Inferior parietal cortex (tissue), 1 donor: ENCODE measurements around the gene PRR13.

Experiments used
- DNase-seq: peaks from one replicate; pipeline ENCODE4 v3.0.0-alpha.2; 2016; ENCODE audit errors: extremely low spot score

The PRR13 gene

DNA sequence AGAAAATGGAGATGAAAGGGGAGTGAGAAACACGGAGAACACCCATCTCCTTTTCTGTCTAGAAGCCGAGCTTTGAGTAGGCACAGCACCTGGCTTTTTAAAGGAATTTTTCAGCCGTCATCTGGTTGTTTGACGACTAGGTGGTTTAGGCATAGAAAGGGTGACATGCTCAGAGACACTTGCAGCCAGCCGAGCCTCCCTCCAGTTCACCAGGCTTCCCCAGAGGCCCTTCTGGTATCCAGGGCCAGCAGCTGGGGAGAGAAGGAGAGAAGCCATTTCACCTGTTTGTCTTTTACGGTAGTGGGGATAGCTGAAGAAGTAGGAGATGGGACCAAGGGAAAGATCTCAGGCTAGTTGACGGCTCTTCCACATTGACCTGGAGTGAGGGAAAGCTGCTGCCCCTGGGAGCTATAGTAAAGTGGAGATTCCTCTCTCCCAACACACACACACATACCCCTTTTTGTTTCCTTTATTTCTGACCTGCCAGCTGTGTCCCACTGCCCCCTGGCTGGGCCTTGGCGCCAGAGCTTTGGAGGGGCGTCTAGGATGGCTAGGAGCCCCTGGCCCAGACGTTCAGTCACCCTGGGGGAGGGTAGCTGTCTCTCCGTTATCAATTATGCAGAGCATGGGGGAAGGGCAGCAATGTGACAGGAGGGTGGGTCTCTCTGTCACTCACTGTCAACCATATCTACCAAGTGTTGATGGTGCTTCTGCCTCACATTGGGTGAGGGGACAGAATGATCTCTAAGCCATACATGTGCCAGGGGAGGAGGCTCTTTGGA, 52.3 kb downstream of the PRR13 start:
- no peak for DNase-seq
